GM23338 (cell line): Measurements from ENCODE around the gene ASPRV1. TPM values are rescaled to one million over a fixed set of nuclear protein-coding genes. Genes with fewer than 3 reads are reported as not detected.

Experiments
- ATAC-seq: fragments of 200-7000 bp; cut with Tn5 transposase; 3 replicates; pipeline ENCODE4 v1.9.1; 2020
- DNase-seq: peaks from one replicate; pipeline ENCODE4 v3.0.0-alpha.2; 2015; ENCODE audit warnings: low spot score
- H2AFZ ChIP-seq: fragments of 200-600 bp; sonication (generic); 2 replicates; pipeline ENCODE4 v1.8.0; 2016; ENCODE audit warnings: antibody characterized with exemption, mild to moderate bottlenecking, moderate library complexity
- H3F3A ChIP-seq: fragments of 200-600 bp; sonication (generic); replicated peaks from 2 replicates; pipeline ENCODE4 v1.8.0; 2017; ENCODE audit warnings: antibody characterized with exemption, mixed run types, low read depth
- H3K27ac ChIP-seq: fragments of 200-600 bp; sonication (generic); 2 replicates; pipeline ENCODE4 v1.6.1; 2016; ENCODE audit warnings: low read depth
- H3K27me3 ChIP-seq: fragments of 200-600 bp; sonication (generic); 2 replicates; pipeline ENCODE4 v1.8.0; 2016; ENCODE audit warnings: mild to moderate bottlenecking, mixed run types, moderate library complexity; ENCODE audit not compliant: insufficient read depth
- H3K36me3 ChIP-seq: fragments of 200-600 bp; sonication (generic); 2 replicates; pipeline ENCODE4 v1.8.0; 2016; ENCODE audit warnings: mild to moderate bottlenecking; ENCODE audit not compliant: insufficient read depth
- H3K4me1 ChIP-seq: fragments of 200-600 bp; sonication (generic); 2 replicates; pipeline ENCODE4 v1.8.0; 2016; ENCODE audit warnings: mild to moderate bottlenecking, moderate library complexity; ENCODE audit not compliant: insufficient read depth
- H3K4me2 ChIP-seq: fragments of 200-600 bp; sonication (generic); 2 replicates; pipeline ENCODE4 v1.7.1; 2017; ENCODE audit warnings: mixed run types
- H3K4me3 ChIP-seq: fragments of 200-600 bp; sonication (generic); 2 replicates; pipeline ENCODE4 v1.6.1; 2016; ENCODE audit warnings: mixed run types
- H3K79me2 ChIP-seq: fragments of 200-600 bp; sonication (generic); replicated peaks from 2 replicates; pipeline ENCODE4 v1.8.0; 2017; ENCODE audit warnings: mild to moderate bottlenecking; ENCODE audit not compliant: insufficient read depth
- H3K9me2 ChIP-seq: fragments of 200-600 bp; sonication (generic); 2 replicates; pipeline ENCODE4 v1.8.0; 2017; ENCODE audit not compliant: insufficient read depth
- H4K20me1 ChIP-seq: fragments of 200-600 bp; sonication (generic); replicated peaks from 2 replicates; pipeline ENCODE4 v1.8.0; 2017; ENCODE audit warnings: mild to moderate bottlenecking; ENCODE audit not compliant: insufficient read depth
- H3K27ac Mint-ChIP-seq: 2 replicates; pipeline ENCODE4 v1.8.0; 2020; ENCODE audit warnings: inconsistent platforms, mild to moderate bottlenecking, moderate library complexity, mixed read lengths
- H3K27me3 Mint-ChIP-seq: 3 replicates; pipeline ENCODE4 v1.8.0; 2022; ENCODE audit warnings: low read depth, mild to moderate bottlenecking, moderate library complexity, mixed read lengths, inconsistent platforms; ENCODE audit not compliant: insufficient read depth, poor library complexity
- H3K36me3 Mint-ChIP-seq: 3 replicates; pipeline ENCODE4 v1.8.0; 2021; ENCODE audit warnings: low read depth, mild to moderate bottlenecking, inconsistent platforms, moderate library complexity, mixed read lengths
- H3K4me1 Mint-ChIP-seq: 3 replicates; pipeline ENCODE4 v1.8.0; 2020; ENCODE audit warnings: mild to moderate bottlenecking, inconsistent platforms, mixed read lengths
- H3K4me3 Mint-ChIP-seq: 3 replicates; pipeline ENCODE4 v1.8.0; 2021; ENCODE audit warnings: moderate library complexity, mild to moderate bottlenecking, inconsistent platforms, mixed read lengths
- H3K9me3 Mint-ChIP-seq: 3 replicates; pipeline ENCODE4 v1.8.0; 2020; ENCODE audit warnings: moderate library complexity, mild to moderate bottlenecking, inconsistent platforms, mixed read lengths
- EZH2 ChIP-seq: fragments of 200-600 bp; sonication (generic); IDR thresholded peaks from one replicate; pipeline ENCODE4 v1.8.0; 2017; ENCODE audit warnings: antibody characterized with exemption, mild to moderate bottlenecking, low read depth; ENCODE audit not compliant: unreplicated experiment
- EZH2phosphoT487 ChIP-seq: fragments of 200-600 bp; sonication (generic); IDR thresholded peaks from one replicate; pipeline ENCODE4 v1.8.1; 2018; ENCODE audit warnings: antibody characterized with exemption; ENCODE audit not compliant: unreplicated experiment
- JUNB ChIP-seq: IDR thresholded peaks from one replicate; pipeline ENCODE4 v1.6.1; 2016; ENCODE audit warnings: antibody characterized with exemption; ENCODE audit not compliant: unreplicated experiment
- POLR2AphosphoS5 ChIP-seq: IDR thresholded peaks from 2 replicates; pipeline ENCODE4 v1.6.1; 2016; ENCODE audit warnings: antibody characterized with exemption, low read depth
- STAT1 ChIP-seq: IDR thresholded peaks from one replicate; pipeline ENCODE4 v1.6.1; 2016; ENCODE audit warnings: antibody characterized with exemption; ENCODE audit not compliant: unreplicated experiment
- ZNF114 ChIP-seq: fragments of 250-450 bp; sonication (Bioruptor Pico); IDR thresholded peaks from 2 replicates; pipeline ENCODE4 v1.5.0; 2020; ENCODE audit warnings: mild to moderate bottlenecking, moderate library complexity
- ZNF331 ChIP-seq: fragments of 250-450 bp; sonication (Bioruptor Pico); IDR thresholded peaks from 2 replicates; pipeline ENCODE4 v1.5.0; 2020; ENCODE audit warnings: low read depth, mild to moderate bottlenecking, moderate library complexity
- polyA plus RNA-seq: library from polyadenylated mRNA; unstranded; fragments of >200 nt; fragmentation: Nextera tagmentation; extraction: Ambion mirVana; gene quantifications from 2 replicates; pipeline ENCODE4 v1.2.1, GENCODE V29; 2016
- total RNA-seq: library from RNA; depleted of rRNA; stranded (reverse); fragments of >200 nt; shearing (Covaris generic); gene quantifications from 2 replicates; pipeline ENCODE4 v1.2.3, GENCODE V29; 2014
- TF ChIP-seq, protein P1 (sequence below): IDR thresholded peaks from one replicate; pipeline ENCODE4 v1.6.1; 2018; ENCODE audit warnings: antibody characterized with exemption; ENCODE audit not compliant: unreplicated experiment
- TF ChIP-seq, protein P2 (sequence below): fragments of 250-450 bp; sonication (Bioruptor Pico); IDR thresholded peaks from 2 replicates; pipeline ENCODE4 v1.5.0; 2020; ENCODE audit warnings: mild to moderate bottlenecking, moderate library complexity
- TF ChIP-seq, protein P3 (sequence below), 2 experiments: fragments of 200-600 bp in 1 of 2; sonication (generic) in 1 of 2; conservative IDR thresholded peaks; 2 replicates each; pipeline versions ENCODE4 v1.5.1 to v1.6.1; 2016 to 2017; ENCODE audit warnings: antibody characterized with exemption in 2 of 2, low read depth in 2 of 2, mild to moderate bottlenecking in 2 of 2, moderate library complexity in 1 of 2

Gene ASPRV1
- total and polyA plus RNA-seq, 2 experiments from 2014 or later: 0.60 to 1.4 TPM

DNA sequence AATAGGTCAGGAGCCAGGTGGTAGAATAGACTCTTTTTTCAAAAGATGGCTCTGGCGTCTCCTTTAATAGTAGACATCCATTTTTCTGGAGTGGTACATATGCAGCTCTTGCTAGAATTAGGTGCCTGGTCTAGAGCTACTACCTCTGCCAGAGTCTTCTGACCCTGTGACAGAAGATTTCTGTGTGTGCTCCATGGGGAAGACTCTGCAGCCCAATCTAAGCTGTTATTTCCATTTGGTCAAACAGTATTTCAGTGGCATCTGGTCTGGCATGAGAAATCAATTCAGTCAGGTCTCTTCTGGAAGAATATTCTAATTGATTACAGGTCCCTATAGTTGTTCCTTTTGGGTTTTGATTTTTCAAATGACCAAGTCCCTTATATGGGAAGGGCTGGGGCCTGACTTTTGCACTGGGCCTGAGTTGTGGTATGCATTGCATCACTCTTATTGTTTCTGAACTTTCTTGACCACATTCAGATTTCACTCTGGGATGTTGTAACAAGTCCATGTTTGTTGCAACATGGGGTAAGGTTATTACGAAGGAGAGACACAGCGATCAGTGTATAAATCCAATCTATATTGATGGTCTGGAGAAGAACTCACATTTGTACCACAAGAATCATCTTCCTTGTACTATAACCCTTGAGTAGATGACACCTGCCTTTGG, 34.4 kb downstream of the ASPRV1 start:
- Mint-ChIP-seq H3K4me3 (no peak overlapping the region), H3K27ac (peak overlapping the region; percentile 21; the same call in 1 of the 2 replicates), H3K4me1 (peaks cover 4% of the 10 kb centered on the region; the same call in 2 of the 3 replicates), H3K9me3 (no peaks in the 10 kb centered on the region), H3K27me3 (no peaks in the 10 kb centered on the region), H3K36me3 (no peaks in the 10 kb centered on the region)
- H3K27ac ChIP-seq: no peak overlapping the region
- no peaks in the 10 kb centered on the region for H3K36me3 ChIP-seq
- H3K4me2 ChIP-seq: no peak overlapping the region
- H3K79me2 ChIP-seq: no peaks in the 10 kb centered on the region
- no peaks in the 10 kb centered on the region for H3K4me1 ChIP-seq
- TF ChIP-seq POLR2AphosphoS5 (no peak), ZNF114 (CRISPR knock-in tag) (no peak), EZH2 (no peak), STAT1 (no peak), ZNF331 (CRISPR knock-in tag) (no peak)
- TF ChIP-seq, protein P1, sequence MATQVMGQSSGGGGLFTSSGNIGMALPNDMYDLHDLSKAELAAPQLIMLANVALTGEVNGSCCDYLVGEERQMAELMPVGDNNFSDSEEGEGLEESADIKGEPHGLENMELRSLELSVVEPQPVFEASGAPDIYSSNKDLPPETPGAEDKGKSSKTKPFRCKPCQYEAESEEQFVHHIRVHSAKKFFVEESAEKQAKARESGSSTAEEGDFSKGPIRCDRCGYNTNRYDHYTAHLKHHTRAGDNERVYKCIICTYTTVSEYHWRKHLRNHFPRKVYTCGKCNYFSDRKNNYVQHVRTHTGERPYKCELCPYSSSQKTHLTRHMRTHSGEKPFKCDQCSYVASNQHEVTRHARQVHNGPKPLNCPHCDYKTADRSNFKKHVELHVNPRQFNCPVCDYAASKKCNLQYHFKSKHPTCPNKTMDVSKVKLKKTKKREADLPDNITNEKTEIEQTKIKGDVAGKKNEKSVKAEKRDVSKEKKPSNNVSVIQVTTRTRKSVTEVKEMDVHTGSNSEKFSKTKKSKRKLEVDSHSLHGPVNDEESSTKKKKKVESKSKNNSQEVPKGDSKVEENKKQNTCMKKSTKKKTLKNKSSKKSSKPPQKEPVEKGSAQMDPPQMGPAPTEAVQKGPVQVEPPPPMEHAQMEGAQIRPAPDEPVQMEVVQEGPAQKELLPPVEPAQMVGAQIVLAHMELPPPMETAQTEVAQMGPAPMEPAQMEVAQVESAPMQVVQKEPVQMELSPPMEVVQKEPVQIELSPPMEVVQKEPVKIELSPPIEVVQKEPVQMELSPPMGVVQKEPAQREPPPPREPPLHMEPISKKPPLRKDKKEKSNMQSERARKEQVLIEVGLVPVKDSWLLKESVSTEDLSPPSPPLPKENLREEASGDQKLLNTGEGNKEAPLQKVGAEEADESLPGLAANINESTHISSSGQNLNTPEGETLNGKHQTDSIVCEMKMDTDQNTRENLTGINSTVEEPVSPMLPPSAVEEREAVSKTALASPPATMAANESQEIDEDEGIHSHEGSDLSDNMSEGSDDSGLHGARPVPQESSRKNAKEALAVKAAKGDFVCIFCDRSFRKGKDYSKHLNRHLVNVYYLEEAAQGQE: no peak
- no peaks in the 10 kb centered on the region for H3K9me2 ChIP-seq
- no peak for ATAC-seq
- H4K20me1 ChIP-seq: no peaks in the 10 kb centered on the region
- H3K27me3 ChIP-seq: no peaks in the 10 kb centered on the region
- no peak overlapping the region for H2AFZ ChIP-seq
- H3K4me3 ChIP-seq: no peak overlapping the region
- H3F3A ChIP-seq: no peaks in the 10 kb centered on the region
- DNase-seq: no peak

DNA sequence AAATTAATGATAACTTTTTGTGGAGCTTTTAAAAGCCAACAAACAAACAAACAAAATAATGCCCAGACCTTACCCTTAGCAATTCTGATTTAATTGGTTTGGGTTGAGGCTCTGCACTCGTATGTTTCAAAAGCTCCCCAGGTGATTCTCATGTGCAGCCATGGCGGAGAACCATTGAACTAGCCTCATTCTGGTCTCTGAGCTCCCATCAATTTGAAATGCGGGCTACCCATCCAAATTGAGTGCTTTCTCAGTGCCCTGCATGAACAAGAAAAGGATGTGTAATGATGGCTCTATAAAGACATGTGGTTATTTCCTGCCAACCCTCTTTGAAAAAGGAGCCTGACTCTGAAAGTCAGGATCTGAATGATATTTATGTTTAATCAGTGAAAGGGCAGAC, 38.3 kb downstream of the ASPRV1 start:
- H3K4me2 ChIP-seq: no peak overlapping the region
- no peaks in the 10 kb centered on the region for H3K36me3 ChIP-seq
- Mint-ChIP-seq H3K4me3 (no peak overlapping the region), H3K4me1 (no peaks in the 10 kb centered on the region), H3K36me3 (no peaks in the 10 kb centered on the region), H3K27ac (no peak overlapping the region), H3K9me3 (no peaks in the 10 kb centered on the region), H3K27me3 (no peaks in the 10 kb centered on the region)
- DNase-seq (no peak), ATAC-seq (no peak)
- peak overlapping the region; percentile 7; the same call in 1 of the 2 replicates for H3K27ac ChIP-seq
- H3K4me1 ChIP-seq: no peaks in the 10 kb centered on the region
- no peak overlapping the region for H2AFZ ChIP-seq
- H3F3A ChIP-seq: no peaks in the 10 kb centered on the region
- no peaks in the 10 kb centered on the region for H4K20me1 ChIP-seq
- H3K79me2 ChIP-seq: no peaks in the 10 kb centered on the region
- no peaks in the 10 kb centered on the region for H3K27me3 ChIP-seq
- no peak overlapping the region for H3K4me3 ChIP-seq
- no peaks in the 10 kb centered on the region for H3K9me2 ChIP-seq
- TF ChIP-seq, protein P2, sequence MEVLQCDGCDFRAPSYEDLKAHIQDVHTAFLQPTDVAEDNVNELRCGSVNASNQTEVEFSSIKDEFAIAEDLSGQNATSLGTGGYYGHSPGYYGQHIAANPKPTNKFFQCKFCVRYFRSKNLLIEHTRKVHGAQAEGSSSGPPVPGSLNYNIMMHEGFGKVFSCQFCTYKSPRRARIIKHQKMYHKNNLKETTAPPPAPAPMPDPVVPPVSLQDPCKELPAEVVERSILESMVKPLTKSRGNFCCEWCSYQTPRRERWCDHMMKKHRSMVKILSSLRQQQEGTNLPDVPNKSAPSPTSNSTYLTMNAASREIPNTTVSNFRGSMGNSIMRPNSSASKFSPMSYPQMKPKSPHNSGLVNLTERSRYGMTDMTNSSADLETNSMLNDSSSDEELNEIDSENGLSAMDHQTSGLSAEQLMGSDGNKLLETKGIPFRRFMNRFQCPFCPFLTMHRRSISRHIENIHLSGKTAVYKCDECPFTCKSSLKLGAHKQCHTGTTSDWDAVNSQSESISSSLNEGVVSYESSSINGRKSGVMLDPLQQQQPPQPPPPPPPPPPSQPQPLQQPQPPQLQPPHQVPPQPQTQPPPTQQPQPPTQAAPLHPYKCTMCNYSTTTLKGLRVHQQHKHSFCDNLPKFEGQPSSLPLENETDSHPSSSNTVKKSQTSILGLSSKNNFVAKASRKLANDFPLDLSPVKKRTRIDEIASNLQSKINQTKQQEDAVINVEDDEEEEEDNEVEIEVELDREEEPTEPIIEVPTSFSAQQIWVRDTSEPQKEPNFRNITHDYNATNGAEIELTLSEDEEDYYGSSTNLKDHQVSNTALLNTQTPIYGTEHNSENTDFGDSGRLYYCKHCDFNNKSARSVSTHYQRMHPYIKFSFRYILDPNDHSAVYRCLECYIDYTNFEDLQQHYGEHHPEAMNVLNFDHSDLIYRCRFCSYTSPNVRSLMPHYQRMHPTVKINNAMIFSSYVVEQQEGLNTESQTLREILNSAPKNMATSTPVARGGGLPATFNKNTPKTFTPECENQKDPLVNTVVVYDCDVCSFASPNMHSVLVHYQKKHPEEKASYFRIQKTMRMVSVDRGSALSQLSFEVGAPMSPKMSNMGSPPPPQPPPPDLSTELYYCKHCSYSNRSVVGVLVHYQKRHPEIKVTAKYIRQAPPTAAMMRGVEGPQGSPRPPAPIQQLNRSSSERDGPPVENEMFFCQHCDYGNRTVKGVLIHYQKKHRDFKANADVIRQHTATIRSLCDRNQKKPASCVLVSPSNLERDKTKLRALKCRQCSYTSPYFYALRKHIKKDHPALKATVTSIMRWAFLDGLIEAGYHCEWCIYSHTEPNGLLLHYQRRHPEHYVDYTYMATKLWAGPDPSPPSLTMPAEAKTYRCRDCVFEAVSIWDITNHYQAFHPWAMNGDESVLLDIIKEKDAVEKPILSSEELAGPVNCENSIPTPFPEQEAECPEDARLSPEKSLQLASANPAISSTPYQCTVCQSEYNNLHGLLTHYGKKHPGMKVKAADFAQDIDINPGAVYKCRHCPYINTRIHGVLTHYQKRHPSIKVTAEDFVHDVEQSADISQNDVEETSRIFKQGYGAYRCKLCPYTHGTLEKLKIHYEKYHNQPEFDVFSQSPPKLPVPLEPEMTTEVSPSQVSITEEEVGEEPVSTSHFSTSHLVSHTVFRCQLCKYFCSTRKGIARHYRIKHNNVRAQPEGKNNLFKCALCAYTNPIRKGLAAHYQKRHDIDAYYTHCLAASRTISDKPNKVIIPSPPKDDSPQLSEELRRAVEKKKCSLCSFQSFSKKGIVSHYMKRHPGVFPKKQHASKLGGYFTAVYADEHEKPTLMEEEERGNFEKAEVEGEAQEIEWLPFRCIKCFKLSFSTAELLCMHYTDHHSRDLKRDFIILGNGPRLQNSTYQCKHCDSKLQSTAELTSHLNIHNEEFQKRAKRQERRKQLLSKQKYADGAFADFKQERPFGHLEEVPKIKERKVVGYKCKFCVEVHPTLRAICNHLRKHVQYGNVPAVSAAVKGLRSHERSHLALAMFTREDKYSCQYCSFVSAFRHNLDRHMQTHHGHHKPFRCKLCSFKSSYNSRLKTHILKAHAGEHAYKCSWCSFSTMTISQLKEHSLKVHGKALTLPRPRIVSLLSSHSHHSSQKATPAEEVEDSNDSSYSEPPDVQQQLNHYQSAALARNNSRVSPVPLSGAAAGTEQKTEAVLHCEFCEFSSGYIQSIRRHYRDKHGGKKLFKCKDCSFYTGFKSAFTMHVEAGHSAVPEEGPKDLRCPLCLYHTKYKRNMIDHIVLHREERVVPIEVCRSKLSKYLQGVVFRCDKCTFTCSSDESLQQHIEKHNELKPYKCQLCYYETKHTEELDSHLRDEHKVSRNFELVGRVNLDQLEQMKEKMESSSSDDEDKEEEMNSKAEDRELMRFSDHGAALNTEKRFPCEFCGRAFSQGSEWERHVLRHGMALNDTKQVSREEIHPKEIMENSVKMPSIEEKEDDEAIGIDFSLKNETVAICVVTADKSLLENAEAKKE (CRISPR knock-in tag): no peak
- TF ChIP-seq EZH2phosphoT487 (no peak), JUNB (no peak), ZNF114 (CRISPR knock-in tag) (no peak), EZH2 (no peak)
- TF ChIP-seq, protein P3, sequence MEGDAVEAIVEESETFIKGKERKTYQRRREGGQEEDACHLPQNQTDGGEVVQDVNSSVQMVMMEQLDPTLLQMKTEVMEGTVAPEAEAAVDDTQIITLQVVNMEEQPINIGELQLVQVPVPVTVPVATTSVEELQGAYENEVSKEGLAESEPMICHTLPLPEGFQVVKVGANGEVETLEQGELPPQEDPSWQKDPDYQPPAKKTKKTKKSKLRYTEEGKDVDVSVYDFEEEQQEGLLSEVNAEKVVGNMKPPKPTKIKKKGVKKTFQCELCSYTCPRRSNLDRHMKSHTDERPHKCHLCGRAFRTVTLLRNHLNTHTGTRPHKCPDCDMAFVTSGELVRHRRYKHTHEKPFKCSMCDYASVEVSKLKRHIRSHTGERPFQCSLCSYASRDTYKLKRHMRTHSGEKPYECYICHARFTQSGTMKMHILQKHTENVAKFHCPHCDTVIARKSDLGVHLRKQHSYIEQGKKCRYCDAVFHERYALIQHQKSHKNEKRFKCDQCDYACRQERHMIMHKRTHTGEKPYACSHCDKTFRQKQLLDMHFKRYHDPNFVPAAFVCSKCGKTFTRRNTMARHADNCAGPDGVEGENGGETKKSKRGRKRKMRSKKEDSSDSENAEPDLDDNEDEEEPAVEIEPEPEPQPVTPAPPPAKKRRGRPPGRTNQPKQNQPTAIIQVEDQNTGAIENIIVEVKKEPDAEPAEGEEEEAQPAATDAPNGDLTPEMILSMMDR (conservative IDR thresholded peaks at IDR 0.05; ENCODE audit: low read depth in 2 of 2): no peak
